OCI-LY7 (cell line): Measurements from ENCODE around the gene ACTN1.

Experiments used
- EZH2phosphoT487 ChIP-seq: fragments of 200-600 bp; sonication (generic); IDR thresholded peaks from 2 replicates; pipeline ENCODE4 v1.6.1; 2018; ENCODE audit warnings: low read depth, borderline replicate concordance, mild to moderate bottlenecking, mixed run types, antibody characterized with exemption, low read length, moderate library complexity, mixed read lengths
- TF ChIP-seq, protein P1 (sequence below): fragments of 200-600 bp; sonication (generic); conservative IDR thresholded peaks from 2 replicates; pipeline ENCODE4 v1.5.1; 2014; ENCODE audit warnings: mild to moderate bottlenecking, antibody characterized with exemption, low read length, moderate library complexity, mixed read lengths

DNA sequence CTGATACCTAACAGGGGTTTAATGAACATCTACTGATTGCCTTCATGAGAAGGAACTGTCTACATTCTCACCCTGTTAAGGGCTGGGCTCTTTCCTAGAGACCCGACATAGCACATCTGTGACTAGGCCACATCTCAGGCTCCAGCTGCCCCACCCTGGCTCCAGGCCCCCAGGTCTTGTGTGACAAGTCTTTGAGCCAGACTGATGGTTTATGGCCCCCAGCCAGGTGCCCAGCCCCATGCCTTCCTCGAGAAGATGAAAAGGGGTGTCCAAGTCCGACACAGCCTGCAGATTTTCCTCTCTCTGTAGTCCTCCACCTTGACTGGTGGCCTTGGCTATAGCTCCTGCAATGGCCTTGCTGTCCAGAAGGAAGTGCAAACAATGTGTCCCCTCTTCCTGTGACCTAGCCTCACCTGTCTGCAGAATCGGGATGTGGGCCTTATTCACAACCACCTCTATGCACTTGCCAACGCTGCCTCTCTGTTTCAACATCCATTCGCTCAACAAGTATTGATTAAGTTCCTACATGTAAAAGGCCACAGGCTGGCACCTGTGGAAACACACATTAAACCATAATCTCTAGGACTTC is 4.2 kb downstream of the ACTN1 start:
- TF ChIP-seq, protein P1, sequence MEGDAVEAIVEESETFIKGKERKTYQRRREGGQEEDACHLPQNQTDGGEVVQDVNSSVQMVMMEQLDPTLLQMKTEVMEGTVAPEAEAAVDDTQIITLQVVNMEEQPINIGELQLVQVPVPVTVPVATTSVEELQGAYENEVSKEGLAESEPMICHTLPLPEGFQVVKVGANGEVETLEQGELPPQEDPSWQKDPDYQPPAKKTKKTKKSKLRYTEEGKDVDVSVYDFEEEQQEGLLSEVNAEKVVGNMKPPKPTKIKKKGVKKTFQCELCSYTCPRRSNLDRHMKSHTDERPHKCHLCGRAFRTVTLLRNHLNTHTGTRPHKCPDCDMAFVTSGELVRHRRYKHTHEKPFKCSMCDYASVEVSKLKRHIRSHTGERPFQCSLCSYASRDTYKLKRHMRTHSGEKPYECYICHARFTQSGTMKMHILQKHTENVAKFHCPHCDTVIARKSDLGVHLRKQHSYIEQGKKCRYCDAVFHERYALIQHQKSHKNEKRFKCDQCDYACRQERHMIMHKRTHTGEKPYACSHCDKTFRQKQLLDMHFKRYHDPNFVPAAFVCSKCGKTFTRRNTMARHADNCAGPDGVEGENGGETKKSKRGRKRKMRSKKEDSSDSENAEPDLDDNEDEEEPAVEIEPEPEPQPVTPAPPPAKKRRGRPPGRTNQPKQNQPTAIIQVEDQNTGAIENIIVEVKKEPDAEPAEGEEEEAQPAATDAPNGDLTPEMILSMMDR = no peak
- TF ChIP-seq EZH2phosphoT487 = no peak
